Measurements from ENCODE around the gene PTH1R.

- TF ChIP-seq, protein P1, sequence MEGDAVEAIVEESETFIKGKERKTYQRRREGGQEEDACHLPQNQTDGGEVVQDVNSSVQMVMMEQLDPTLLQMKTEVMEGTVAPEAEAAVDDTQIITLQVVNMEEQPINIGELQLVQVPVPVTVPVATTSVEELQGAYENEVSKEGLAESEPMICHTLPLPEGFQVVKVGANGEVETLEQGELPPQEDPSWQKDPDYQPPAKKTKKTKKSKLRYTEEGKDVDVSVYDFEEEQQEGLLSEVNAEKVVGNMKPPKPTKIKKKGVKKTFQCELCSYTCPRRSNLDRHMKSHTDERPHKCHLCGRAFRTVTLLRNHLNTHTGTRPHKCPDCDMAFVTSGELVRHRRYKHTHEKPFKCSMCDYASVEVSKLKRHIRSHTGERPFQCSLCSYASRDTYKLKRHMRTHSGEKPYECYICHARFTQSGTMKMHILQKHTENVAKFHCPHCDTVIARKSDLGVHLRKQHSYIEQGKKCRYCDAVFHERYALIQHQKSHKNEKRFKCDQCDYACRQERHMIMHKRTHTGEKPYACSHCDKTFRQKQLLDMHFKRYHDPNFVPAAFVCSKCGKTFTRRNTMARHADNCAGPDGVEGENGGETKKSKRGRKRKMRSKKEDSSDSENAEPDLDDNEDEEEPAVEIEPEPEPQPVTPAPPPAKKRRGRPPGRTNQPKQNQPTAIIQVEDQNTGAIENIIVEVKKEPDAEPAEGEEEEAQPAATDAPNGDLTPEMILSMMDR (IDR thresholded peaks at IDR 0.05) = no peak
- TF ChIP-seq, protein P2, sequence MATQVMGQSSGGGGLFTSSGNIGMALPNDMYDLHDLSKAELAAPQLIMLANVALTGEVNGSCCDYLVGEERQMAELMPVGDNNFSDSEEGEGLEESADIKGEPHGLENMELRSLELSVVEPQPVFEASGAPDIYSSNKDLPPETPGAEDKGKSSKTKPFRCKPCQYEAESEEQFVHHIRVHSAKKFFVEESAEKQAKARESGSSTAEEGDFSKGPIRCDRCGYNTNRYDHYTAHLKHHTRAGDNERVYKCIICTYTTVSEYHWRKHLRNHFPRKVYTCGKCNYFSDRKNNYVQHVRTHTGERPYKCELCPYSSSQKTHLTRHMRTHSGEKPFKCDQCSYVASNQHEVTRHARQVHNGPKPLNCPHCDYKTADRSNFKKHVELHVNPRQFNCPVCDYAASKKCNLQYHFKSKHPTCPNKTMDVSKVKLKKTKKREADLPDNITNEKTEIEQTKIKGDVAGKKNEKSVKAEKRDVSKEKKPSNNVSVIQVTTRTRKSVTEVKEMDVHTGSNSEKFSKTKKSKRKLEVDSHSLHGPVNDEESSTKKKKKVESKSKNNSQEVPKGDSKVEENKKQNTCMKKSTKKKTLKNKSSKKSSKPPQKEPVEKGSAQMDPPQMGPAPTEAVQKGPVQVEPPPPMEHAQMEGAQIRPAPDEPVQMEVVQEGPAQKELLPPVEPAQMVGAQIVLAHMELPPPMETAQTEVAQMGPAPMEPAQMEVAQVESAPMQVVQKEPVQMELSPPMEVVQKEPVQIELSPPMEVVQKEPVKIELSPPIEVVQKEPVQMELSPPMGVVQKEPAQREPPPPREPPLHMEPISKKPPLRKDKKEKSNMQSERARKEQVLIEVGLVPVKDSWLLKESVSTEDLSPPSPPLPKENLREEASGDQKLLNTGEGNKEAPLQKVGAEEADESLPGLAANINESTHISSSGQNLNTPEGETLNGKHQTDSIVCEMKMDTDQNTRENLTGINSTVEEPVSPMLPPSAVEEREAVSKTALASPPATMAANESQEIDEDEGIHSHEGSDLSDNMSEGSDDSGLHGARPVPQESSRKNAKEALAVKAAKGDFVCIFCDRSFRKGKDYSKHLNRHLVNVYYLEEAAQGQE (IDR thresholded peaks at IDR 0.05; ENCODE audit: insufficient read depth in 1 of 2, low read depth in 2 of 2, low read length in 1 of 2) = no peak
Observed at GRCh38 chr3:46843508-46843907, 34.0 kb upstream of the PTH1R start.

Measured in Panc1 (cell line).